HEK293 (cell line): Measurements from ENCODE around the gene ESPNL.

ENCODE experiments used
- CTCF ChIA-PET: fragments of 350-600 bp; formaldehyde crosslinking; extraction: SDS; loops from one replicate; lab custom pipeline; 2021; ENCODE audit warnings: antibody characterized with exemption; lab: Yijun Ruan, JAX
- POLR2A ChIA-PET: fragments of 300-600 bp; formaldehyde crosslinking; extraction: SDS; loops from one replicate; lab custom pipeline; 2020; ENCODE audit warnings: antibody characterized with exemption, inconsistent platforms; lab: Yijun Ruan, JAX
- H3K27ac ChIP-seq: fragments of 200-500 bp; sonication (Bioruptor generic); 2 replicates; pipeline ENCODE4 v1.5.1; 2014; ENCODE audit warnings: low read depth, low read length, control low read depth, inconsistent platforms; ENCODE audit errors: extremely low read depth
- H3K36me3 ChIP-seq, 2 experiments: fragments of 200-500 bp in 1 of 2; sonication (Bioruptor generic) in 1 of 2; 1 replicate in 1 of 2; 2 replicates in 1 of 2; pipeline ENCODE4 v1.5.1; 2014 to 2017; ENCODE audit warnings: inconsistent platforms in 2 of 2, low read length in 2 of 2; ENCODE audit not compliant: control insufficient read depth in 2 of 2, insufficient read depth in 1 of 2
- H3K4me1 ChIP-seq: fragments of 200-500 bp; sonication (Bioruptor generic); 2 replicates; pipeline ENCODE4 v1.5.1; 2014; ENCODE audit warnings: mild to moderate bottlenecking, low read length, inconsistent platforms; ENCODE audit not compliant: control insufficient read depth, insufficient read depth
- H3K4me3 ChIP-seq: 2 replicates; pipeline ENCODE4 v1.5.1; 2011; ENCODE audit warnings: low read depth, mild to moderate bottlenecking, control low read depth, low read length, moderate library complexity
- H3K9me3 ChIP-seq: fragments of 200-500 bp; sonication (Bioruptor generic); 2 replicates; pipeline ENCODE4 v1.5.1; 2014; ENCODE audit warnings: low read depth, low read length, inconsistent platforms; ENCODE audit not compliant: control insufficient read depth, insufficient read depth
- KLF7 ChIP-seq: fragments of 450-650 bp; formaldehyde crosslinking; IDR thresholded peaks from 2 replicates; pipeline ENCODE4 v1.5.1; 2016; ENCODE audit warnings: missing biosample characterization, missing genetic modification characterization, borderline replicate concordance
- PATZ1 ChIP-seq: fragments of 450-650 bp; formaldehyde crosslinking; IDR thresholded peaks from 2 replicates; pipeline ENCODE4 v1.5.1; 2016; ENCODE audit warnings: missing biosample characterization, missing genetic modification characterization
- SP7 ChIP-seq: fragments of 450-650 bp; formaldehyde crosslinking; IDR thresholded peaks from 2 replicates; pipeline ENCODE4 v1.5.1; 2016; ENCODE audit warnings: missing biosample characterization, missing genetic modification characterization
- ZBTB6 ChIP-seq: fragments of 450-650 bp; formaldehyde crosslinking; IDR thresholded peaks from 2 replicates; pipeline ENCODE4 v1.5.1; 2017; ENCODE audit warnings: missing biosample characterization, missing genetic modification characterization
- ZNF112 ChIP-seq: fragments of 450-650 bp; formaldehyde crosslinking; IDR thresholded peaks from 2 replicates; pipeline ENCODE4 v1.5.0; 2017; ENCODE audit warnings: missing biosample characterization, missing genetic modification characterization
- ZNF16 ChIP-seq: fragments of 450-650 bp; formaldehyde crosslinking; IDR thresholded peaks from 2 replicates; pipeline ENCODE4 v1.5.1; 2016; ENCODE audit warnings: low read depth, missing biosample characterization, missing genetic modification characterization
- ZNF175 ChIP-seq: fragments of 450-650 bp; formaldehyde crosslinking; IDR thresholded peaks from 2 replicates; pipeline ENCODE4 v1.5.1; 2016; ENCODE audit warnings: missing biosample characterization, missing genetic modification characterization
- ZNF184 ChIP-seq: fragments of 450-650 bp; IDR thresholded peaks from 2 replicates; pipeline ENCODE4 v1.5.1; 2018; ENCODE audit warnings: missing biosample characterization, mild to moderate bottlenecking, missing genetic modification characterization
- ZNF221 ChIP-seq: fragments of 450-650 bp; formaldehyde crosslinking; IDR thresholded peaks from 2 replicates; pipeline ENCODE4 v1.5.1; 2017; ENCODE audit warnings: missing biosample characterization, missing genetic modification characterization, borderline replicate concordance
- ZNF24 ChIP-seq: fragments of 450-650 bp; formaldehyde crosslinking; IDR thresholded peaks from 2 replicates; pipeline ENCODE4 v1.5.1; 2016; ENCODE audit warnings: missing biosample characterization, missing genetic modification characterization
- ZNF274 ChIP-seq, 2 experiments: fragments of 200-500 bp in 1 of 2; fragments of 450-650 bp in 1 of 2; sonication (Bioruptor generic) in 1 of 2; formaldehyde crosslinking in 1 of 2; IDR thresholded peaks; 2 replicates each; pipeline versions ENCODE4 v1.5.1 to v1.6.1; 2014 to 2016; ENCODE audit warnings: borderline replicate concordance in 1 of 2, inconsistent platforms in 1 of 2, low read length in 1 of 2, missing biosample characterization in 1 of 2, missing genetic modification characterization in 1 of 2
- ZNF302 ChIP-seq: fragments of 450-650 bp; formaldehyde crosslinking; IDR thresholded peaks from 2 replicates; pipeline ENCODE4 v1.5.1; 2016; ENCODE audit warnings: missing biosample characterization, missing genetic modification characterization, low read depth
- ZNF391 ChIP-seq: fragments of 450-650 bp; formaldehyde crosslinking; IDR thresholded peaks from 2 replicates; pipeline ENCODE4 v1.5.1; 2016; ENCODE audit warnings: low read depth, missing biosample characterization, missing genetic modification characterization, borderline replicate concordance
- ZNF416 ChIP-seq: fragments of 450-650 bp; formaldehyde crosslinking; IDR thresholded peaks from 2 replicates; pipeline ENCODE4 v1.5.1; 2016; ENCODE audit warnings: missing biosample characterization, missing genetic modification characterization
- ZNF433 ChIP-seq: fragments of 450-650 bp; formaldehyde crosslinking; IDR thresholded peaks from 2 replicates; pipeline ENCODE4 v1.5.1; 2016; ENCODE audit warnings: missing biosample characterization, missing genetic modification characterization, low read depth
- ZNF449 ChIP-seq: fragments of 450-650 bp; formaldehyde crosslinking; IDR thresholded peaks from 2 replicates; pipeline ENCODE4 v1.5.1; 2017; ENCODE audit warnings: missing biosample characterization, mild to moderate bottlenecking, missing genetic modification characterization, moderate library complexity
- ZNF473 ChIP-seq: fragments of 450-650 bp; formaldehyde crosslinking; IDR thresholded peaks from 2 replicates; pipeline ENCODE4 v1.5.1; 2017; ENCODE audit warnings: missing biosample characterization, missing genetic modification characterization
- ZNF623 ChIP-seq: fragments of 450-650 bp; formaldehyde crosslinking; IDR thresholded peaks from 2 replicates; pipeline ENCODE4 v1.5.1; 2016; ENCODE audit warnings: missing biosample characterization, missing genetic modification characterization
- ZNF747 ChIP-seq: fragments of 450-650 bp; formaldehyde crosslinking; IDR thresholded peaks from 2 replicates; pipeline ENCODE4 v1.5.1; 2016; ENCODE audit warnings: missing biosample characterization, missing genetic modification characterization
- ZNF830 ChIP-seq: fragments of 450-650 bp; IDR thresholded peaks from 2 replicates; pipeline ENCODE4 v1.5.0; 2018; ENCODE audit warnings: missing biosample characterization, missing genetic modification characterization, low read depth, mild to moderate bottlenecking, moderate library complexity
- TF ChIP-seq, protein P1 (sequence below): fragments of 450-650 bp; IDR thresholded peaks from 2 replicates; pipeline ENCODE4 v1.5.1; 2018; ENCODE audit warnings: missing biosample characterization, mild to moderate bottlenecking, missing genetic modification characterization
- TF ChIP-seq, protein P2 (sequence below): fragments of 450-650 bp; formaldehyde crosslinking; IDR thresholded peaks from 2 replicates; pipeline ENCODE4 v1.5.1; 2016; ENCODE audit warnings: missing biosample characterization, missing genetic modification characterization
- TF ChIP-seq, protein P3 (sequence below): fragments of 450-650 bp; formaldehyde crosslinking; IDR thresholded peaks from 2 replicates; pipeline ENCODE4 v1.5.1; 2017; ENCODE audit warnings: missing biosample characterization, missing genetic modification characterization
- TF ChIP-seq, protein P4 (sequence below): fragments of 450-650 bp; formaldehyde crosslinking; IDR thresholded peaks from 2 replicates; pipeline ENCODE4 v1.5.1; 2016; ENCODE audit warnings: missing biosample characterization, missing genetic modification characterization

The ESPNL gene

GRCh38 chr2:238081150-238081549 lies 19.0 kb upstream of the ESPNL start:
- Histone ChIP-seq H3K36me3 (peaks cover 25 to 61% of the 10 kb centered on the region in 2 experiments), H3K27ac (no peak overlapping the region), H3K4me3 (no peak overlapping the region), H3K4me1 (no peaks in the 10 kb centered on the region), H3K9me3 (no peaks in the 10 kb centered on the region)
- TF ChIP-seq ZNF747 (tag by site-specific recombination) (no peak), ZNF391 (no peak), PATZ1 (tag by site-specific recombination) (no peak), SP7 (tag by site-specific recombination) (no peak), ZNF830 (tag by site-specific recombination) (no peak), ZNF175 (tag by site-specific recombination) (no peak), ZNF221 (no peak), ZNF24 (no peak), ZNF112 (tag by site-specific recombination) (no peak), ZBTB6 (no peak), ZNF184 (tag by site-specific recombination) (no peak), ZNF449 (tag by site-specific recombination) (no peak)
- TF ChIP-seq, protein P1, sequence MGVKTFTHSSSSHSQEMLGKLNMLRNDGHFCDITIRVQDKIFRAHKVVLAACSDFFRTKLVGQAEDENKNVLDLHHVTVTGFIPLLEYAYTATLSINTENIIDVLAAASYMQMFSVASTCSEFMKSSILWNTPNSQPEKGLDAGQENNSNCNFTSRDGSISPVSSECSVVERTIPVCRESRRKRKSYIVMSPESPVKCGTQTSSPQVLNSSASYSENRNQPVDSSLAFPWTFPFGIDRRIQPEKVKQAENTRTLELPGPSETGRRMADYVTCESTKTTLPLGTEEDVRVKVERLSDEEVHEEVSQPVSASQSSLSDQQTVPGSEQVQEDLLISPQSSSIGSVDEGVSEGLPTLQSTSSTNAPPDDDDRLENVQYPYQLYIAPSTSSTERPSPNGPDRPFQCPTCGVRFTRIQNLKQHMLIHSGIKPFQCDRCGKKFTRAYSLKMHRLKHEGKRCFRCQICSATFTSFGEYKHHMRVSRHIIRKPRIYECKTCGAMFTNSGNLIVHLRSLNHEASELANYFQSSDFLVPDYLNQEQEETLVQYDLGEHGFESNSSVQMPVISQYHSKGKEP: no peak
- TF ChIP-seq, protein P2, sequence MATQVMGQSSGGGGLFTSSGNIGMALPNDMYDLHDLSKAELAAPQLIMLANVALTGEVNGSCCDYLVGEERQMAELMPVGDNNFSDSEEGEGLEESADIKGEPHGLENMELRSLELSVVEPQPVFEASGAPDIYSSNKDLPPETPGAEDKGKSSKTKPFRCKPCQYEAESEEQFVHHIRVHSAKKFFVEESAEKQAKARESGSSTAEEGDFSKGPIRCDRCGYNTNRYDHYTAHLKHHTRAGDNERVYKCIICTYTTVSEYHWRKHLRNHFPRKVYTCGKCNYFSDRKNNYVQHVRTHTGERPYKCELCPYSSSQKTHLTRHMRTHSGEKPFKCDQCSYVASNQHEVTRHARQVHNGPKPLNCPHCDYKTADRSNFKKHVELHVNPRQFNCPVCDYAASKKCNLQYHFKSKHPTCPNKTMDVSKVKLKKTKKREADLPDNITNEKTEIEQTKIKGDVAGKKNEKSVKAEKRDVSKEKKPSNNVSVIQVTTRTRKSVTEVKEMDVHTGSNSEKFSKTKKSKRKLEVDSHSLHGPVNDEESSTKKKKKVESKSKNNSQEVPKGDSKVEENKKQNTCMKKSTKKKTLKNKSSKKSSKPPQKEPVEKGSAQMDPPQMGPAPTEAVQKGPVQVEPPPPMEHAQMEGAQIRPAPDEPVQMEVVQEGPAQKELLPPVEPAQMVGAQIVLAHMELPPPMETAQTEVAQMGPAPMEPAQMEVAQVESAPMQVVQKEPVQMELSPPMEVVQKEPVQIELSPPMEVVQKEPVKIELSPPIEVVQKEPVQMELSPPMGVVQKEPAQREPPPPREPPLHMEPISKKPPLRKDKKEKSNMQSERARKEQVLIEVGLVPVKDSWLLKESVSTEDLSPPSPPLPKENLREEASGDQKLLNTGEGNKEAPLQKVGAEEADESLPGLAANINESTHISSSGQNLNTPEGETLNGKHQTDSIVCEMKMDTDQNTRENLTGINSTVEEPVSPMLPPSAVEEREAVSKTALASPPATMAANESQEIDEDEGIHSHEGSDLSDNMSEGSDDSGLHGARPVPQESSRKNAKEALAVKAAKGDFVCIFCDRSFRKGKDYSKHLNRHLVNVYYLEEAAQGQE: no peak
- POLR2A ChIA-PET: no interaction called here
- CTCF ChIA-PET: no interaction called here

DNA sequence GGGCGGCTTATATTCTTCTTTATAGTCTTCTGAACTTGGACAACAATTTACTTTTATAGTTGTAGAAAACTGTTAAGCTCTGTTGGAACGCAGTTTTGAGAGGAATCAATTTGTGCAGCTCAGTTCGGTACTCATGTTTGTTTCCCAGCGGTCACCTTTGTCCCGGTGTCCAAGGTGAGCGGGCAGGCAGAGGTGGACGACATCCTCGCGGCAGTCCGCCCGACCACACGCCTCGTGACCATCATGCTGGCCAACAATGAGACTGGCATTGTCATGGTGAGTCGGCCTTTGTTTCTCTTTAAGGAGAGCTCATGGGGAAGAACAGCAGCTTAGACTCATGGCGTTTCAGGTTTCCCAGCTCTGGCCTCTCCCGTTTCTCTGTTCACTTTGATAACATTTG lies 18.6 kb upstream of the ESPNL start:
- no peaks in the 10 kb centered on the region for H3K4me1 ChIP-seq
- no peak overlapping the region for H3K27ac ChIP-seq
- POLR2A ChIA-PET: interaction anchor here (0.8 kb wide), 1 partner anchor 21 kb away, joined by 4 read pairs; the partner anchor contains the start of gene SCLY
- no peak overlapping the region for H3K4me3 ChIP-seq
- H3K9me3 ChIP-seq: no peaks in the 10 kb centered on the region
- H3K36me3 ChIP-seq: peaks cover 24 to 60% of the 10 kb centered on the region in 2 experiments
- CTCF ChIA-PET: interaction anchor here (0.7 kb wide), 1 partner anchor 223 kb away, joined by 3 read pairs; no protein-coding TSS in a partner anchor
- TF ChIP-seq ZNF16 (tag by site-specific recombination) (no peak), ZNF274 (IDR thresholded peaks at IDR 0.05; ENCODE audit: low read length) (no peak), ZNF274 (tag by site-specific recombination; IDR thresholded peaks at IDR 0.05; ENCODE audit: borderline replicate concordance) (no peak), ZNF433 (tag by site-specific recombination) (no peak), KLF7 (tag by site-specific recombination) (no peak), ZNF416 (tag by site-specific recombination) (no peak), ZNF302 (tag by site-specific recombination) (no peak), ZNF473 (tag by site-specific recombination) (no peak), ZNF623 (no peak)
- TF ChIP-seq, protein P3, sequence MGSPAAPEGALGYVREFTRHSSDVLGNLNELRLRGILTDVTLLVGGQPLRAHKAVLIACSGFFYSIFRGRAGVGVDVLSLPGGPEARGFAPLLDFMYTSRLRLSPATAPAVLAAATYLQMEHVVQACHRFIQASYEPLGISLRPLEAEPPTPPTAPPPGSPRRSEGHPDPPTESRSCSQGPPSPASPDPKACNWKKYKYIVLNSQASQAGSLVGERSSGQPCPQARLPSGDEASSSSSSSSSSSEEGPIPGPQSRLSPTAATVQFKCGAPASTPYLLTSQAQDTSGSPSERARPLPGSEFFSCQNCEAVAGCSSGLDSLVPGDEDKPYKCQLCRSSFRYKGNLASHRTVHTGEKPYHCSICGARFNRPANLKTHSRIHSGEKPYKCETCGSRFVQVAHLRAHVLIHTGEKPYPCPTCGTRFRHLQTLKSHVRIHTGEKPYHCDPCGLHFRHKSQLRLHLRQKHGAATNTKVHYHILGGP (tag by site-specific recombination): no peak
- TF ChIP-seq, protein P4, sequence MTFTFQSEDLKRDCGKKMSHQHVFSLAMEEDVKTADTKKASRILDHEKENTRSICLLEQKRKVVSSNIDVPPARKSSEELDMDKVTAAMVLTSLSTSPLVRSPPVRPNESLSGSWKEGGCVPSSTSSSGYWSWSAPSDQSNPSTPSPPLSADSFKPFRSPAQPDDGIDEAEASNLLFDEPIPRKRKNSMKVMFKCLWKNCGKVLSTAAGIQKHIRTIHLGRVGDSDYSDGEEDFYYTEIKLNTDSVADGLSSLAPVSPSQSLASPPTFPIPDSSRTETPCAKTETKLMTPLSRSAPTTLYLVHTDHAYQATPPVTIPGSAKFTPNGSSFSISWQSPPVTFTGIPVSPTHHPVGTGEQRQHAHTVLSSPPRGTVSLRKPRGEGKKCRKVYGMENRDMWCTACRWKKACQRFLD: no peak
